ENCODE results near the gene SLC2A11.

GRCh38 chr22:23825246-23825905, 32.3 kb upstream of the SLC2A11 start:
- TF ChIP-seq POLR2AphosphoS5 (IDR thresholded peaks at IDR 0.05; ENCODE audit: low read depth) (no peak), CTCF (IDR thresholded peaks at IDR 0.05; ENCODE audit: insufficient read depth, low read length) (no peak)
